ENCODE results near the gene ARGFX.

The ARGFX gene

DNA sequence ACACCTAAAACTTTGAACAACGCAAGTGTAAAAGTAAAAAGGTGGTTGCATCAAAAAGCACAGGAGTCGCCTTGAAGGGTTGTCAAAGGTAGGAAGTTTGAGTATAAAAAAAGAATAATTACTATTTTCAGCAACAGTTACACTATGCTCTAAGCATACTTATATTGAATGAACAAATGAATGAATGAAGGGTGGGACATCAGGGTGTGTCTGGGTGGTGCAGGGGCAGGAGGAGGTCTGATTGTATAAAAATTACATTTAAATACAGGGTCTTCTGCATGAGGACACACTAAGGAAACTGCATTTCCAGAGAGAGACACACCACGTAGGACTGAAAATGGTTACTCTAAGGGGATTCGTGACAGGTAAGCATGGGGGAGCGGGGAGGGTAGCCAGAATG, at the start of gene ARGFX:
Gene ARGFX, plus strand, starts transcription at position 301 of the 400 bp plus-strand sequence. CDS start 2,765 bp downstream, outside the sequence.
- Histone ChIP-seq H3K4me3 (ENCODE audit: low read length) (no peak within 1 kb of the TSS), H2AFZ (ENCODE audit: low read depth, low read length) (no peak within 1 kb of the TSS), H3K9me3 (ENCODE audit: low read length) (no peaks in the 10 kb centered on the region), H3K27me3 (ENCODE audit: insufficient read depth, low read length) (no peaks in the 10 kb centered on the region), H3K4me1 (ENCODE audit: insufficient read depth, low read length) (no peaks in the 10 kb centered on the region), H3K36me3 (ENCODE audit: insufficient read depth, low read length) (no peaks in the 10 kb centered on the region)

DNA sequence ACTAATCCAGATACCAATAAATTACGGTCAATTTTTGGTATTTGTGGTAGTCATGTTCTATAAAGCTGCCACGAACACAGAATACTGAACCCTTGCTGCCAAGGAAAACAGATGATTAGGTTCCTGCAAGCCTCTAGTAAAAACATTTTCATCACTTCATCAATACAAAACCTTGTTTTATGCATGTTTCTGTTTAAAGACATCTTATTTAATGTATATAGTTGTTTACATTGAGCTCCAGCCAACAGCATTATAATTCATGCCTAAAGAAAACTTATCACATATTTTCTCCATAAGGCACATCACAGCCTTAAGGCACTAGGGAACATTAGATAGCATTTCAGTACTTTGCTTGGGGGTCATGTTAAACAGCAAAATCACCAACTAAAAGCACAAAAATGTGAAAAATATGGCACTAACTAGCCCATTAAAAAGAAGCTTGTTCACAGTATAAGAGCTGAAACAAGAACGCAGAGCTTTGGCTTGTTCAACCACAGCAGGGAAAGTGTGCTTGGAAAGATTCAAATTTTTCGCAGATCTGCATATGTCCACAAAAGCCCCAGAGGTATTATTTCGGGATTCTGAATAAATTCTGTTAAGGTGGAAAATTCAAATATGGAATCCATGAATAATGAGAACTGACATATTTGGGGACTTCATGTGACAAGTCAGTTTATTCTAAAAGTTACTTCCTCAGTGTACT, 49.6 kb upstream of the ARGFX start:
- no peaks in the 10 kb centered on the region for H3K27me3 ChIP-seq (ENCODE audit: insufficient read depth, low read length)
- peaks cover 7% of the 10 kb centered on the region for H3K9me3 ChIP-seq (ENCODE audit: low read length)
- no peak overlapping the region for H3K4me3 ChIP-seq (ENCODE audit: low read length)
- H2AFZ ChIP-seq (ENCODE audit: low read depth, low read length) = no peak overlapping the region
- peaks cover 39% of the 10 kb centered on the region for H3K36me3 ChIP-seq (ENCODE audit: insufficient read depth, low read length)
- no peaks in the 10 kb centered on the region for H3K4me1 ChIP-seq (ENCODE audit: insufficient read depth, low read length)

DNA sequence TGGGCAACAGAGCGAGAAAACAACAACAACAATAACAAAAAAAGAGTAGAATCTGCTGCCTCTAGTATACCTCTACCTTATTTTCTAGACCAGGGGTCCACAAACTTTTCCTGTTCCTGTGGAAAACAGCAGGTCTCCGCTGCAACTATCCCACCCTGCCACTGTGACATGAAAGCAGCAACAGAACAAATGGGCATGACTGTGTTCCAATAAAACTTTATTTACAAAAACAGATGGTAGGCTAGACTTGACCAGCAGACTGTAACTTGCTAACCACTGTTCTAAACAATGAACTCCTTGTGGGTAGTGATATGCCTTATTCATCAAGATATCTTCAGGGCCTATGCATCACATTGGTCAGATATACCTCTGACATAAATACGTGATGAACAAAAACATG, 47.2 kb upstream of the ARGFX start:
- Histone ChIP-seq H2AFZ (ENCODE audit: low read depth, low read length) (no peak overlapping the region), H3K4me3 (ENCODE audit: low read length) (no peak overlapping the region), H3K4me1 (ENCODE audit: insufficient read depth, low read length) (no peaks in the 10 kb centered on the region), H3K9me3 (ENCODE audit: low read length) (peaks cover 3% of the 10 kb centered on the region), H3K36me3 (ENCODE audit: insufficient read depth, low read length) (peaks cover 42% of the 10 kb centered on the region), H3K27me3 (ENCODE audit: insufficient read depth, low read length) (no peaks in the 10 kb centered on the region)

DNA sequence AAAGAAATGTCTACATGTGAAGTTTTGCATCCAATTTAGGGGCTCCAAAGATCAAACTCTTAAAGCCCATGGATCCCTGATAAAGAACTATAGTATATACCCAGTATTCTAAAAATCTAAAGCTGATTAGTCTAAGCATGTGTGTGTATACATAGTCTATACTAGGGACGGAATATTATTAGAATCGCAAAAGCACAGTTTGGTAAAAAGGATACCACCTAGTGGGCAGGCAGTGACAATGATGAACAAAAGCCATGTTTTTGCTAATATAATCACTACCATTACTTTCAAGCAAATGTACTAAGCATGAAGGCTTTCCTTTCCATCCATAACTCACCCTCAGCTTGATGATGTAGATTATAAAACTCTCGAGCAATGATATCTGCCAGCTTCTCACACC, 38.4 kb upstream of the ARGFX start:
- H3K4me3 ChIP-seq (ENCODE audit: low read length) = no peak overlapping the region
- no peaks in the 10 kb centered on the region for H3K4me1 ChIP-seq (ENCODE audit: insufficient read depth, low read length)
- no peaks in the 10 kb centered on the region for H3K27me3 ChIP-seq (ENCODE audit: insufficient read depth, low read length)
- no peaks in the 10 kb centered on the region for H3K9me3 ChIP-seq (ENCODE audit: low read length)
- peaks cover 48% of the 10 kb centered on the region for H3K36me3 ChIP-seq (ENCODE audit: insufficient read depth, low read length)
- no peak overlapping the region for H2AFZ ChIP-seq (ENCODE audit: low read depth, low read length)

DNA sequence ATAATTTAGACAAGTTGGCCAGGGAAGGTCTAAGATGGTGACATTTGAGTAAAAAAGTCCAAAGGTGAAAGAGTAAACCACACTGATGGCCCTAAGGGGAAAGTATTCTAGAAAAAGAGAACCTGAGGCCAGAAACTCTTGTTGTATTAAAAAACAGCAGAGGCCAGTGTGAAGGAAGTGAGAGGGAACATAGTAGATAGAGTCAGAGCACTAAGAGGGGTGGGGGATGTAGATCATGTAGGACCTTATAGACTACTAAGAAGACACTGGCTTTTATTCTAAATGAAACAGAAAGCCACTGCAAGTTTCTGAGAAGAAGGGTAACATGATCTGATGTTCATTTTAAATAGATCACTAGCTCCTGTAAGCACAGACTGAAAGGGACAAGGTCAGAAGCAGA, 36.5 kb upstream of the ARGFX start:
- no peaks in the 10 kb centered on the region for H3K27me3 ChIP-seq (ENCODE audit: insufficient read depth, low read length)
- H3K36me3 ChIP-seq (ENCODE audit: insufficient read depth, low read length) = peaks cover 52% of the 10 kb centered on the region
- no peak overlapping the region for H3K4me3 ChIP-seq (ENCODE audit: low read length)
- H3K9me3 ChIP-seq (ENCODE audit: low read length) = no peaks in the 10 kb centered on the region
- no peak overlapping the region for H2AFZ ChIP-seq (ENCODE audit: low read depth, low read length)
- no peaks in the 10 kb centered on the region for H3K4me1 ChIP-seq (ENCODE audit: insufficient read depth, low read length)

DNA sequence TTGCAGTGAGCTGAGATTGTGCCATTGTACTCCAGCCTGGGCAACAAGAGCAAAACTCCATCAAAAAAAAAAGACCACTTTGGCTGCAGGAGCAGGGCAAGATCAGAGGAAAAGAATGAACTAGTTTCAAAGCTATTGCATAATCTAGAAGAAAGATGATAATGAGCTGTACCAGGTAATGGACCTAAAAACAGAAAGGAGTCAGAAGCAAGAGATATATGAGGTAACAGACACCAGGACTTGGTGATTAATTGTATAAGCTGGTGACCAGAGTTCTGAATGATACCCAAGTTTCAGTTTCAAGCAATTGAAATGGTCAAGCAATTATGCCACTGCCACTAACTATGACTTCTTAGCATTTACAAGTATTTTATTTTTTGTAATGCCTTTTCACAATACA, 24.8 kb upstream of the ARGFX start:
- Histone ChIP-seq H3K36me3 (ENCODE audit: insufficient read depth, low read length) (peaks cover 34% of the 10 kb centered on the region), H3K4me3 (ENCODE audit: low read length) (no peak overlapping the region)

DNA sequence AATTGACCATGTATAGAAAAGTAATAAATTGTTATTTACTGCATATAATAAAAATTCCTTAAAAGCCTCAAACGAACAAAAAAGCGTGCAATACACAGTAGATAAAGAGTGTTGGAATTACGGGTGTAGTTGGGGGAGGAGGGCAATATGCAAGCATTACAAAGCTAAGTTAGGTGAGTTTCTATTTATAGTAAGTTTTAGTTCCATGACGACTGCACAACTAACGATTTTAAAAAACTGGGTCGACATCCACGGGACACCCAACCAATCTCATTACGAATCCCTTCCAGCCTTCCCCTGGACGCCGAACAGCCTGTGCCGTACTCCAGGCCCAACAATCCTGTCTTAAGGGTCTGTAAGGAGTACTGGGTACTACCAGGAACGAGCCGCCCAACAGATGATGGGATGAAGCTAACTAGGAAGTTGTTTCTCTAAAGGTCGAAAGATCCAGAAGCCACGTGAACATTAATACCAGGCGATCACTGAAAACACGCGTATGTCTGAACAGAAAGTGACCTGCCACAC, 22.6 kb upstream of the ARGFX start:
- H2AFZ ChIP-seq (ENCODE audit: low read depth, low read length) = peak overlapping the region; percentile 100
- H3K36me3 ChIP-seq (ENCODE audit: insufficient read depth, low read length) = peaks cover 21% of the 10 kb centered on the region
- no peaks in the 10 kb centered on the region for H3K27me3 ChIP-seq (ENCODE audit: insufficient read depth, low read length)
- no peaks in the 10 kb centered on the region for H3K9me3 ChIP-seq (ENCODE audit: low read length)
- peak overlapping the region; percentile 83 for H3K4me3 ChIP-seq (ENCODE audit: low read length)
- peaks cover 8% of the 10 kb centered on the region for H3K4me1 ChIP-seq (ENCODE audit: insufficient read depth, low read length)

More for the DNA sequence above, 24.8 kb upstream of the ARGFX start:
- Histone ChIP-seq H2AFZ (ENCODE audit: low read depth, low read length) (no peak overlapping the region), H3K9me3 (ENCODE audit: low read length) (no peaks in the 10 kb centered on the region), H3K27me3 (ENCODE audit: insufficient read depth, low read length) (no peaks in the 10 kb centered on the region), H3K4me1 (ENCODE audit: insufficient read depth, low read length) (peaks cover 8% of the 10 kb centered on the region)

DNA sequence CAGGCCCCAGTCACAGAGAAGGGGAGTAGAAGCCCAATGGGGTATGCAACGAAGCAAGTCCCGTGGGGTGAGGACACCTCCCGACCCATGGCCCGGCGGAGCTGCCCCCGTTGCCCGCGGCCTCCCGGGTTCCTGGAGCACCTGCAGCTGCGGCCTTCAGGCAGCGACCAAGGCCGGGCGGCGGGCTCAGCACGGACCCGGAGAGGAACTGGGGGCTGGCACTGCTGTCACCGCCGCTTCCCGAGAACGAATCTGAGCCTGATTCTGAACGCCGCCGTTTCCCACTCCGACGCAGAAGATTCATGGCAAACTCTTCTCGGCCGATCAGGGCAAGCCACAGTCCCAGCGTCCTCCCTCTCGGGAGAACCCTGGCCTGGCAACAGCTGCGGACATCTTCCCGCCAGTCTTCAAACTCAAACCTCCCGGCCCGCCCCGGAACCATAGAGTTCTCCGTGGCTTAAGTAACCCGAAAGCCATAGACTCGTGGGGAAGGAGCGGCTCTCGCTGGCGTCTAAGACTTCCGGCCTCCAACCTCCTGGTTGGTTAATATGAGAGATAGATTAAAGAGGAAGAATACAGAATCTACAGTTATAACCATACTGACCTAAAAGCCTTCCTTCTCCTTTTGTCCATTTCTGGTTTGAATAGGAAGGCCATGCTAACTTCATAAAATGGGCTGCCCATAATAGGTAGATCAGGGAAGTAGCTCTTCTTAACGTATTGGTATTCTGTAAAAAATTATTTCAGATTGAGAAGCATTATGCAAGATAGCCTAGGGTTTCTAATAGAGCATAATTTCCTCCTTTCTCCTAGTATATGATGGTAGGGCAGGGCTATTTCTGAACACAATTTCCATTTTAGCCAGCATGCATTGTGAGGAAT, 21.9 kb upstream of the ARGFX start, which contains the start of gene POLQ:
Gene POLQ, minus strand, starts transcription at position 415 of the 882 bp plus-strand sequence. Its CDS starts 111 bp downstream, at position 304.
- H3K4me1 ChIP-seq (ENCODE audit: insufficient read depth, low read length) = peaks cover 8% of the 10 kb centered on the region
- no peaks in the 10 kb centered on the region for H3K27me3 ChIP-seq (ENCODE audit: insufficient read depth, low read length)
- peak within 1 kb of the TSS; percentile 100 for H2AFZ ChIP-seq (ENCODE audit: low read depth, low read length)
- peak within 1 kb of the TSS; percentile 83 for H3K4me3 ChIP-seq (ENCODE audit: low read length)
- peaks cover 17% of the 10 kb centered on the region for H3K36me3 ChIP-seq (ENCODE audit: insufficient read depth, low read length)
- no peaks in the 10 kb centered on the region for H3K9me3 ChIP-seq (ENCODE audit: low read length)

DNA sequence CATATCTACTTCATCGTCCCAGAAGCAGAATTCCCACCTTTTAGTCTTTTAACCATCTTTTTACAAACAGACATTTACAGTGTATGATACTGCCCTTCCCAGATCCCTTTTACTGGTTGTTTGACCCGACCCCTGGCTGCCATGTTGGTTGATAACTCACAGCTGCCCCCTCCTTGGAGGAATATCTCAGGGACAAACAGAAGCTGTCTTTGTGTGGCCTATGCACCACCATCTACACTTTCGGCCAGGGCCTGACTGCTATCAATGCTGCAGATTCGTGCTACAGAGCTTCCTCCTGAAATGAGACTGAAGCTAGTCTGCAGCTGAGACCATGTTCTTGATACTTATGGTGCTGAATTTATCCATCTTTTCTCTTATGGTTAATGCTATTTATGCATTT, 15.4 kb upstream of the ARGFX start:
- Histone ChIP-seq H3K4me3 (ENCODE audit: low read length) (no peak overlapping the region), H2AFZ (ENCODE audit: low read depth, low read length) (peak overlapping the region; percentile 1), H3K9me3 (ENCODE audit: low read length) (no peaks in the 10 kb centered on the region), H3K36me3 (ENCODE audit: insufficient read depth, low read length) (no peaks in the 10 kb centered on the region), H3K27me3 (ENCODE audit: insufficient read depth, low read length) (no peaks in the 10 kb centered on the region), H3K4me1 (ENCODE audit: insufficient read depth, low read length) (no peaks in the 10 kb centered on the region)

DNA sequence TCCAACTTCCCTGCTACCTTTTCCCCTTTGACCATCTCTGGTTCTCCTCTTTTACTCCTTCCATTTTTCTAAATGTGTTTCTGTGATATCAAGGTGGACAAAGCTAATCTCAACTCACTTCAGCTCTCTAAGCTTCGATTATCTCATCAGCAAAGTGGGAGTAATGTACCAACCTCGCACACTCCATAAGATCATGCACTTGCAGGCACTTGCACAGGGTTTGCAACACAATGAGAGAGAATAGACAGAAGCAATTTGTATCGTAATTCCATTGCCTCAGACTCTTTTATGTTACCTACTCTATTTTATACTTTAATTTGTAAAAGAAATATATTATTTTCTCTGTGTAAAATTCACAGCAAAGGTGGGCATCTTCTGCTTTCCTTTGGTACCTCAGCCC, 15.0 kb upstream of the ARGFX start:
- Histone ChIP-seq H3K4me1 (ENCODE audit: insufficient read depth, low read length) (no peaks in the 10 kb centered on the region), H3K27me3 (ENCODE audit: insufficient read depth, low read length) (no peaks in the 10 kb centered on the region), H3K36me3 (ENCODE audit: insufficient read depth, low read length) (no peaks in the 10 kb centered on the region), H3K4me3 (ENCODE audit: low read length) (no peak overlapping the region), H3K9me3 (ENCODE audit: low read length) (no peaks in the 10 kb centered on the region), H2AFZ (ENCODE audit: low read depth, low read length) (peak overlapping the region; percentile 1)

DNA sequence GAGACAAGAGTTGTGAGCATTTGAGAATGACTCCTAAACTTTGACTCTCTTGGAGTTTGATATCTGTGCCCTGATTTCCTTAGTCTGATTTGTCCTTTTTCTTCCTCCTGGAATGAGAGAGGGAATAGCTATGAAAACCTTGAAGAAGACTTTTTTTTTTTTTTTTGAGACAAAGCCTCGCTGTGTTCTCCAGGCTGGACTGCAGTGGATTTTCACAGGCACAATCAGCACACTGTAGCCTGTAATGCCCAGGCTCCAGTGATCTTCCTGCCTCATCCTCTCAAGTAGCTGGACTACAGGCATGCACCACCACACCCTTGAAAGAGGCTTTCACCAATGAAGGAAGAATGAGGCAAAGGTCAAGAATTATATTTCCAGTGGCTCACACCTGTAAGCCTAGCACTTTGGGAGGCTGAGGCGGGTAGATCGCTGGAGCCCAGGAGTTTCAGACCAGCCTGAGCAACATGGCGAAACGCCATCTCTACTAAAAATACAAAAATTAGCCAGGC, 10.3 kb upstream of the ARGFX start:
- Histone ChIP-seq H2AFZ (ENCODE audit: low read depth, low read length) (no peak overlapping the region), H3K27me3 (ENCODE audit: insufficient read depth, low read length) (no peaks in the 10 kb centered on the region), H3K4me3 (ENCODE audit: low read length) (no peak overlapping the region), H3K9me3 (ENCODE audit: low read length) (no peaks in the 10 kb centered on the region), H3K4me1 (ENCODE audit: insufficient read depth, low read length) (no peaks in the 10 kb centered on the region), H3K36me3 (ENCODE audit: insufficient read depth, low read length) (no peaks in the 10 kb centered on the region)

DNA sequence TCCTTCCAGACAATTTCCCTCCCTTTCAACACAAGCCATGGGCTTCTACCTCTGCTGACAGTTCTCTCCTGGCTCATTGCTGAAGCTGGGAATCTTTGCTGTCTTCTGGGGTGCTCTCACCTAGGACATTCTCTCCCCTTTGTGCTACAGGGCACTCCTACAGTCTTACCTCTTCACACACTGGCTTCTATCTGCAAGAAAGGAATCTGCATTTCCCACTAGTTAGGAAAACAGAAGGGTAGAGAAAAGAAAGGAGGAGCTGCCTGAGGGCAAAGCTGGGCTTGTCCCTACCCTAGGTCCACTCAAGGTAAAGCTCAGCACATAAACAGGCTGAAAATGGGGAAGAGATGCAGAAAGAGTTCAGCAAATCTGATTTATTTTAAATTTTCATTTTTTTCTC, 5.6 kb upstream of the ARGFX start:
- Histone ChIP-seq H3K27me3 (ENCODE audit: insufficient read depth, low read length) (no peaks in the 10 kb centered on the region), H3K4me1 (ENCODE audit: insufficient read depth, low read length) (no peaks in the 10 kb centered on the region), H3K36me3 (ENCODE audit: insufficient read depth, low read length) (no peaks in the 10 kb centered on the region), H2AFZ (ENCODE audit: low read depth, low read length) (no peak overlapping the region), H3K9me3 (ENCODE audit: low read length) (no peaks in the 10 kb centered on the region), H3K4me3 (ENCODE audit: low read length) (no peak overlapping the region)

DNA sequence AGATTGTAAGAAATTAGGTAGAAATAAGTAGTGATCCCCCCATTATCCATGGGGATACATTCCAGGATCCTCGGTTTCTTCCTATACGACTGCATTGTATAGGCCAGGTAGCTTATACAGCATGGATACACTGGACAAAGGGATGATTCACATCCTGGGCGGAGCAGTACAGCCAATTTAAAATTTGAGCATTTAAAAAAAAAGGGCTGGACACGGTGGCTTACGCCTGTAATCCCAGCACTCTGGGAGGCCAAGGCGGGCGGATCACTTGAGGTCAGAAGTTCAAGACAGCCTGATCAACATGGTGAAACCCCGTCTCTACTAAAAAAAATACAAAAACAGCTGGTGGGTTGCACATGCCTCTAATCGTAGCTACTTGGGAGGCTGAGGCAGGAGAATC, 976 bp upstream of the ARGFX start:
- H3K27me3 ChIP-seq (ENCODE audit: insufficient read depth, low read length) = no peaks in the 10 kb centered on the region
- no peaks in the 10 kb centered on the region for H3K36me3 ChIP-seq (ENCODE audit: insufficient read depth, low read length)
- H2AFZ ChIP-seq (ENCODE audit: low read depth, low read length) = no peak overlapping the region
- no peak overlapping the region for H3K4me3 ChIP-seq (ENCODE audit: low read length)
- no peaks in the 10 kb centered on the region for H3K4me1 ChIP-seq (ENCODE audit: insufficient read depth, low read length)
- H3K9me3 ChIP-seq (ENCODE audit: low read length) = no peaks in the 10 kb centered on the region
